Measurements from ENCODE around the gene ARMC9. TPM values are rescaled to one million over a fixed set of nuclear protein-coding genes. Genes with fewer than 3 reads are reported as not detected.
"Not testable (repeated sequence)": the region's sequence is repeated elsewhere in the genome, so short reads cannot be mapped to it uniquely, and the experiment has no call there.

The ARMC9 gene
- total and polyA plus RNA-seq, 8 donors = 11.4 to 40.6 (median 13.9) TPM

- ATAC-seq (no peak), DNase-seq (no peak)
- Histone ChIP-seq H3K9me3 (no peaks in the 10 kb centered on the region), H3K4me1 (peaks cover 0 to 2% of the 10 kb centered on the region in 2 donors), H3K4me3 (no peak overlapping the region), H3K27me3 (no peaks in the 10 kb centered on the region), H3K36me3 (no peaks in the 10 kb centered on the region), H3K27ac (no peak overlapping the region)
- intact Hi-C loops (cut with DNase I) = no loop called here
- TF ChIP-seq CTCF (IDR thresholded peaks at IDR 0.05) = no peak
Measured at GRCh38 chr2:231250146-231250545, 51.7 kb downstream of the ARMC9 start.

GRCh38 chr2:231250698-231251097 lies 52.3 kb downstream of the ARMC9 start:
- DNase-seq (no peak), ATAC-seq (no peak)
- Histone ChIP-seq H3K4me3 (no peak overlapping the region), H3K27ac (no peak overlapping the region), H3K9me3 (no peaks in the 10 kb centered on the region), H3K27me3 (no peaks in the 10 kb centered on the region), H3K36me3 (no peaks in the 10 kb centered on the region), H3K4me1 (no peaks in the 10 kb centered on the region)
- intact Hi-C loops (cut with DNase I) = no loop called here
- TF ChIP-seq CTCF (IDR thresholded peaks at IDR 0.05) = no peak

- ATAC-seq; H3K9me3 ChIP-seq; H3K27me3 ChIP-seq; H3K4me3 ChIP-seq; intact Hi-C loops (cut with DNase I); H3K27ac ChIP-seq; H3K36me3 ChIP-seq; H3K4me1 ChIP-seq; DNase-seq: not testable (repeated sequence)
Measured at GRCh38 chr2:231253292-231253691, 54.9 kb downstream of the ARMC9 start.

- DNase-seq (no peak), ATAC-seq (peak; percentile 60)
- Histone ChIP-seq H3K4me1 (no peaks in the 10 kb centered on the region), H3K4me3 (no peak overlapping the region), H3K9me3 (no peaks in the 10 kb centered on the region), H3K27me3 (no peaks in the 10 kb centered on the region), H3K27ac (no peak overlapping the region), H3K36me3 (no peaks in the 10 kb centered on the region)
- intact Hi-C loops (cut with DNase I) = no loop called here
- no peak for TF ChIP-seq CTCF (IDR thresholded peaks at IDR 0.05)
Measured at GRCh38 chr2:231256494-231256893, 58.1 kb downstream of the ARMC9 start.

- DNase-seq (no peak), ATAC-seq (no peak)
- Histone ChIP-seq H3K27me3 (no peaks in the 10 kb centered on the region), H3K4me1 (no peaks in the 10 kb centered on the region), H3K4me3 (no peak overlapping the region), H3K27ac (no peak overlapping the region), H3K9me3 (no peaks in the 10 kb centered on the region), H3K36me3 (no peaks in the 10 kb centered on the region)
- no peak for TF ChIP-seq CTCF (IDR thresholded peaks at IDR 0.05)
- intact Hi-C loops (cut with DNase I) = no loop called here
Measured at GRCh38 chr2:231257763-231258162, 59.3 kb downstream of the ARMC9 start.

- DNase-seq (no peak), ATAC-seq (no peak)
- Histone ChIP-seq H3K36me3 (no peaks in the 10 kb centered on the region), H3K4me3 (no peak overlapping the region), H3K9me3 (no peaks in the 10 kb centered on the region), H3K27ac (no peak overlapping the region), H3K27me3 (no peaks in the 10 kb centered on the region), H3K4me1 (no peaks in the 10 kb centered on the region)
- intact Hi-C loops (cut with DNase I) = no loop called here
- no peak for TF ChIP-seq CTCF (IDR thresholded peaks at IDR 0.05)
Measured at GRCh38 chr2:231258701-231259100, 60.3 kb downstream of the ARMC9 start.
